ENCODE measurements around the gene PEDS1. TPM values are rescaled to one million over a fixed set of nuclear protein-coding genes. Genes with fewer than 3 reads are reported as not detected.
A peak's percentile ranks its signal among the peaks of the same experiment; 100 is the strongest.

The PEDS1 gene
- total and polyA plus RNA-seq, 2 of the 13 experiments (the other 11 are each of a cell fraction or from before 2014, with no cell fraction given), result 30.5 to 93.9 TPM

GRCh38 chr20:50187403-50188051 lies 34.0 kb upstream of the PEDS1 start (continued):
- TF ChIP-seq ONECUT2 (CRISPR knock-in tag; IDR thresholded peaks at IDR 0.05) (no peak), ZHX1 (CRISPR knock-in tag; IDR thresholded peaks at IDR 0.05; ENCODE audit: low read depth) (no peak), CEBPG (CRISPR knock-in tag; IDR thresholded peaks at IDR 0.05) (peak; percentile 97), PHF5A (CRISPR knock-in tag; IDR thresholded peaks at IDR 0.05; ENCODE audit: low read depth, unreplicated experiment) (no peak), GMEB2 (CRISPR knock-in tag; IDR thresholded peaks at IDR 0.05; ENCODE audit: low read depth) (no peak), ELK4 (CRISPR knock-in tag; IDR thresholded peaks at IDR 0.05; ENCODE audit: borderline replicate concordance) (no peak), ZNF431 (CRISPR knock-in tag; IDR thresholded peaks at IDR 0.05; ENCODE audit: borderline replicate concordance, low read depth) (peak; percentile 76; the same call in 1 of the 2 replicates), NR2F6 (IDR thresholded peaks at IDR 0.05) (peak; percentile 68; the same call in 1 of the 2 replicates), NR2F6 (CRISPR knock-in tag; IDR thresholded peaks at IDR 0.05) (peak; percentile 58), IRX3 (CRISPR knock-in tag; IDR thresholded peaks at IDR 0.05; ENCODE audit: borderline replicate concordance, low read depth) (no peak; the same call in 1 of the 2 replicates), ZNF235 (CRISPR knock-in tag; IDR thresholded peaks at IDR 0.05; ENCODE audit: borderline replicate concordance) (no peak), BRF2 (CRISPR knock-in tag; IDR thresholded peaks at IDR 0.05) (no peak), ZNF841 (CRISPR knock-in tag; IDR thresholded peaks at IDR 0.05; ENCODE audit: borderline replicate concordance) (no peak), ZNF33A (CRISPR knock-in tag; IDR thresholded peaks at IDR 0.05; ENCODE audit: borderline replicate concordance) (no peak; the same call in 1 of the 2 replicates), ZNF598 (CRISPR knock-in tag; IDR thresholded peaks at IDR 0.05; ENCODE audit: borderline replicate concordance) (no peak), ZSCAN9 (CRISPR knock-in tag; IDR thresholded peaks at IDR 0.05; ENCODE audit: borderline replicate concordance) (no peak), STAT6 (CRISPR knock-in tag; IDR thresholded peaks at IDR 0.05; ENCODE audit: borderline replicate concordance) (no peak), NCOA2 (CRISPR knock-in tag; IDR thresholded peaks at IDR 0.05) (no peak), TFDP2 (CRISPR knock-in tag; IDR thresholded peaks at IDR 0.05) (no peak; the same call in 1 of the 2 replicates)

Data from HepG2 (cell line).